K562 (cell line): ENCODE measurements around the gene CCL19.

ENCODE experiments used
- SETDB1 ChIP-seq: IDR thresholded peaks from one replicate; pipeline ENCODE4 v1.6.1; 2012; ENCODE audit warnings: low read length, control low read depth, inconsistent platforms
- ZBTB33 ChIP-seq: sonication (generic); formaldehyde crosslinking; IDR thresholded peaks from 2 replicates; pipeline ENCODE4 v1.8.1; 2023; ENCODE audit warnings: mild to moderate bottlenecking, missing genetic modification reagents

DNA sequence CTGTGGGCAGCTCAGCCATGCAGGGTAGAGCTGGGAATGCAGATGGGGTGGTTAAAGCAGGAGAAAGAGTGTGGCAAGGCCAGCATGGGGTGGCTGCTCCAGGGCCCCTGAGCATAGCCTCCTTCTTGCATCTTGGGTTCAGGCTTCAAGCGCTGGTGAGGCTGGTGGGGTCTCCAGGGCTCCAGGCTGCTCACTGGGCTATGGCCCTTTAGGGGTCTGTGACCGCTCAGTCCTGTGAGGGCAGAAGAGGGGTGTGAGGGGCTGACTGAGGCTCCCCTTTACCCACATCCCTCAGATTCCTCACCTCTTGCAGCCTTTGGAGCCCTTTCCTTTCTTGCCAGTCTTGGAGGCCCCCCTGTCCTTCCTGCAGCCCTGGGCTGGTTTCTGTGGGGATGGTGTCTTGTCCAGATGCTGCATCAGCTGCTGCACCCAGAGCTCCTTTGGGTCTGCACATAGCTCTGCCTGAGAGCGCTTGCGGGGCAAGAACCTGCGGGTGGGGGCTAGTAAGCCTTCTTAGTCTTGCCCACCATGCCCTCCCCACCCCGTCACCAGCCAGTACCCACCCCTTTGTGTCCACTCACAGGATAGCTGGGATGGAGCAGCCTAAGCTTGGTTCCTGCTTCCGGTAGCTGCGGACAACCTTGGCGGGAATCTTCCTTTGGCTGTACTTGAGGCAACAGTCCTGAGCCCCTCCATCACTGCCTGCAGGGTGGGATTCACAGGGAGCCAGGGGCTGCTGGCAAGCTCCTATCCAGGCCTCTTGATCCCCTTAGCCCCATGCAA lies 18.3 kb upstream of the CCL19 start:
- TF ChIP-seq ZBTB33 (CRISPR knock-in tag) (no peak), SETDB1 (no peak)
